Sigmoid colon (tissue), 4 donors: Measurements from ENCODE around the gene LSR.

Source experiments
- CTCF ChIP-seq, 4 experiments: fragments of 450-650 bp in 3 of 4; fragments of 200-600 bp in 1 of 4; IDR thresholded peaks; one replicate each; pipeline ENCODE4 v1.5.1; 2016 to 2019; ENCODE audit warnings: antibody characterized with exemption in 4 of 4, mild to moderate bottlenecking in 3 of 4, moderate library complexity in 2 of 4
- POLR2A ChIP-seq, 2 donors: fragments of 450-650 bp; IDR thresholded peaks; one replicate each; pipeline ENCODE4 v1.6.1; 2016; ENCODE audit warnings: antibody characterized with exemption in 2 of 2, mild to moderate bottlenecking in 2 of 2, moderate library complexity in 2 of 2
- POLR2AphosphoS5 ChIP-seq, 4 donors: sonication (generic); formaldehyde crosslinking; IDR thresholded peaks; one replicate each; pipeline ENCODE4 v1.6.1; 2017; ENCODE audit warnings: antibody characterized with exemption in 4 of 4

GRCh38 chr19:35315883-35316282 is 67.1 kb downstream of the LSR start:
- TF ChIP-seq CTCF (IDR thresholded peaks at IDR 0.05) (no peak), POLR2A (IDR thresholded peaks at IDR 0.05) (no peak), POLR2AphosphoS5 (IDR thresholded peaks at IDR 0.05) (no peak)
